ENCODE data around the gene RNF121.

RNF121 gene

GRCh38 chr11:71935338-71935925, 6.6 kb downstream of the RNF121 start:
- DNase-seq, result no peak

- no peak for DNase-seq
Measured at GRCh38 chr11:71936825-71937224, 8.0 kb downstream of the RNF121 start.

GRCh38 chr11:71937826-71938225, 9.0 kb downstream of the RNF121 start:
- DNase-seq, result no peak

DNA sequence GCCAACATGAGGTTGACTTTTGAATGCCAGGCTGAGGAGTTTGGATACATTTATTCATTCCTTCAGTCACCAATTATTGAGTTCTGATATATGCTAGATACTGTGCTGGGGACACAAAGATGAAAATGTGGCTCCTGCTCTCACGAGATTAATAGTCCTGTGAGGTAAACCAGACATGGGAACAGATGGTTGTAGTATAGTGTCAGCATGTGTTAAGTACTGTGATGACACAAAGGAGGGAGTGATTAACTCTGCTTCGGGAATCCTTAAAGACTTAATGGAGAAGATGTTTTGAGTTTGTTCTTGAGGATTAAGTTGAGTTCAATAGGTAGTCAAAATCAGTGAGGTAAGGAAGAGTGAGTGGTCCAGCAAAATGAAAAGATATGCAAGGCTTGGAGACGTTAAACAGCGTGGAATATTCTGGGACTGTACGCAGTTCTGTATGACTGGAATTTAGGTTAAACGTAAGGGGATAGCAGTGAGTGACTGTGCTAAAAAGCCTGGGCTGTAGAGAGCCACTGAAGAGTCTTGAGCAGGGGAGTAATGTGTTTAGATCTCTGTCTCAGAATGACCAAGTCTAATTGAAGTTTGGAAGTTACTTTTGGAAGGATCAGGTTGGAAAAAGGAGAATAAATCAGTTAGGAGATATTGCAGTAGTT, 11.8 kb downstream of the RNF121 start:
- no peak for DNase-seq

DNA sequence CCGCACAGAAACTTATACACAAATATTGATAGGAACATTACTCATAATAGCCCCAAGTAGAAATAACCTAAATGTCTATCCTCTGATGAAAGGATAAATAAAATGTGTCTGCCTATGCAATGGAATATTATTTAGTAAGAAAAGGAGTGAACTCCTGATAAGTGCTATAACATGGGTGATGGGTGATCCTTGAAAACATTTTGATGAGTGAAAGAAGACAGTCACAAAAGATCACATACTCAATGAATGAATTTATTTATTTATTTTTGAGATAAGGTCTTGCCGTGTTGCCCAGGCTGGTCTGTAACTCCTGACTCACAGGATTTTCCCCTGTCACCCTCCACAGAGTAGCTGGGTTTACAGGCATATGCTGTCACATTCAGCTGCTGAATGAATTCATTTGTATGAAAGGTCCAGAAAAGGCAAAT, 17.3 kb downstream of the RNF121 start:
- DNase-seq, result no peak

DNA sequence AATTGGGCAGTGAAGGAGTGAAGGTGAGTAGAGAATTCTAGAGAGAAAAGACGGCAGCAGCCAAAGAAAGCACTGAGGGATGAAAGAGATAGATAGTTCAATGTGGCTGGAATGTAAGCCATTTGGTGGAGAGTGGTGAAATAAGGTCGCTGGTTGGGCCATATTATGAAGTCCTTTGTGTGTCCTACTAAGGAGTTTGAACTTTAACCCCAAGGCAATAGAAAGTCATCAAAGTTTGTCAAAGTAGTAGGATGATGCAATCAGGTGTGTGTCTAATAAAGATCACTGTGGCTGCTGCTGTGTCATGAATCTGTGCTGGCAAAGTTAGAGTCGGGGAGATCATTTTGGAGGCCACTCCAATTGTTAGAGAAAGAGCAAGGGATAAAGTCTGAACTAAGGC, 18.7 kb downstream of the RNF121 start:
- DNase-seq, result no peak

DNA sequence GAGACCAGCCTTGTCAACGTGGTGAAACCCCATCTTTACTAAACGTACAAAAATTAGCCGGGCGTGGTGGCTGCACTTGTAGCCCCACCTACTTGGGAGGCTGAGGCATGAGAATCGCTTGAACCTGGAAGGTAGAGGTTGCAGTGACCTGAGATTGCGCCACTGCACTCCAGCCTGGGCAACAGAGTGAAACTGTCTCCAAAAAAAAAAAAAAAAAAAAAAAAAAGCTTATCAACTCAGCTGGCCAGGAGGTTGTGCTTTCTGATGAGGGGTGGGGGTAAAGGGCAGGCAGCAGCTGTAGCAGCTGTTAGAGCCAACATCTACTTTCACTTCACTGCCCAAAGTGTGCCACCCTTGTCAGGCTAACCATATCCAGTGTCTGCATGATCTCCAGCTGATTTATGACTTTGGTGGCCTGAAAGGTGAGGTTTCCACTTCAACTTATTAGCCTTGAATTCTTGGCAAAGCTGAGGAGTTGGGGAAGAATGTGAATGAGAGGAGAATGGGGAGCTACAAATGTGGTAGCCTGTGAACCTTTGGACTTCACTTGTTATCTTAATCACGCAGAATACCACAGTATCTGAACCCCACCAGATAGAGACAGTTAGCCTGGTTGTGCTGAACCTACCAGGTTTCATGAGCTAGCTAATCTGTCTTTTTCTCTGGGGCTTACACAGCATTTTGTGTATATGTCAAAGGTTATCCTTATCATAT, 19.6 kb downstream of the RNF121 start:
- DNase-seq, result no peak

DNA sequence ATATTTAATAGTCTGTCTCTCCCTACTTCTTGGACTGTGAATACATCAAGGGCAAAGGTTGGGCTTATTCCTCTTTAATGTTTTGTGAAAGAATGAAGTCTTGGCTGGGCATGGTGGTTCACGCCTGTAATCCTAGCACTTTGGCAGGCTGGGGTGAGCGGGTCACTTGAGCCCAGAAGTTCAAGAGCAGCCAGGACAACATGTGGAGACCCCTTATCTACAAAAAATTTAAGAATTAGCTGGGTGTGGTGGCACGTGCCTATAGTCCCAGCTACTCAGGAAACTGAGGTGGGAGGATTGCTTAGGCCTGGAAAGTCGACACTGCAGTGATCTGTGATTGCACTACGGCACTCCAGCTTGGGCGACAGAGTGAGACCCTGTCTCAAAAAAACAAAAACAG, 20.2 kb downstream of the RNF121 start:
- DNase-seq, result no peak

- DNase-seq, result no peak
Measured at GRCh38 chr11:71951741-71952310, 23.0 kb downstream of the RNF121 start.

DNA sequence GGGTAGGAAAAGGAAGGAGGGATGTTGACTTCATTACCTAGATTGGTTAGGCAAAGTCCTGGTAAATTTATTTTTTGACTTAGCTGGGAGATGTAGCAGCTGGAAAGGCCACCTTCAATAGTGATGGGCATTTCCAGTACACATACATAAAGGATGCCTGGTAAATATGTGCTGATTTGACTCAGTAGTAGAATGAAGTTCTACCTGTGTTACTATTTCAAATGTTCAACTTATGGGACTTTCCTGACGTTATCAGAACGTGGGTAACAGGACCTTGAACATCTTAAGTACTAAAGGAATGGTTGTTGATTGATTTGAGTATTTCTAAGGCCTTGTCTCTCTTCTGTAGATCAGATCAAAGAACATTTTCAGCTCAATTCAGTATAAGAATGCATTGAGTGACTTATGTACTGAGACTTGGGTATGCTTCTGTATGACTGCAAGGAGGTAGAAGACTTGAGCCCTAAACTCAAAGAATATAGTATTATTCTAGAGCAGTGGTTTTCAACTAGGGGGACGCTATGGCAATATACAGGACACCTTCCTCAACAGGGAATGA, 27.1 kb downstream of the RNF121 start:
- DNase-seq, result no peak

- no peak for DNase-seq
Measured at GRCh38 chr11:71962428-71963038, 33.7 kb downstream of the RNF121 start.

- DNase-seq, result no peak
Measured at GRCh38 chr11:71963468-71963867, 34.6 kb downstream of the RNF121 start.

DNA sequence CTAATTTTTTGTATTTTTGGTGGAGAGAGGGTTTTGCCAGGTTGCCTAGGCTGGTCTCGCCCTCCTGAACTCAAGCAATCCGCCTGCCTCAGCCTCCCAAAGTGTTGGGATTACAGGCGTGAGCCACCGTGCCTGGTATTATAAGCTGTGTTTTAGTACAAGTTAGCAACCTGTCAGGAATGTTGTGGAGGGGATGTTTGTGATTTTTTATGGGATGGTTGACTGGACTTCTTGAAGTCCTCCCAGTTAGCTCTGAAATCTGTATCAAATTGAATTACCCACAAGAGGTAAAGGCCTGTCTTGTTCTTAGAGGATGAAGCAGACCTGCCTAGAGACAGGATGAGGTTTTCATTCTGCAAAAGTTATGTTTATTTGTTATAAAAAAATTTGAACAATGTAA, 35.8 kb downstream of the RNF121 start:
- no peak for DNase-seq

DNA sequence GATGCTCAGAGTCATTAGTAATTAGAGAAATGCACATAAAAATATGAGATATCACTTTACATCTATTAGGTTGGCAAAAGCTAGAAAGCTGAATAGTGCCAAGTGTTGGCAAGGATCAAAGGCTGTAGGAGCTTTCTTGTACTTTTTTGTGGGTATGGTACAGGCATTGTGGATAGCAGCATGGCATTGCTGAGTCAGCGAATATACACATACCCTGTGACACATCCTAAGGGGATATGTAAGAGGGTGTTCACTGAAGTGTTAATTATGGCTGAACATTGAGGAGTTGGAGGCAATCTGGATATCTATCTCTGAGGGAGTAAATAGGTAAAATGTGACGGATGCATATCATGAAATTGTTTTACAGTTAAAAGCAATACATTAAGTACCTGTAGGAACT, 42.8 kb downstream of the RNF121 start:
- no peak for DNase-seq

GRCh38 chr11:71976551-71976950, 47.7 kb downstream of the RNF121 start:
- no peak for DNase-seq

- DNase-seq, result no peak
Measured at GRCh38 chr11:71977090-71977489, 48.2 kb downstream of the RNF121 start.

DNA sequence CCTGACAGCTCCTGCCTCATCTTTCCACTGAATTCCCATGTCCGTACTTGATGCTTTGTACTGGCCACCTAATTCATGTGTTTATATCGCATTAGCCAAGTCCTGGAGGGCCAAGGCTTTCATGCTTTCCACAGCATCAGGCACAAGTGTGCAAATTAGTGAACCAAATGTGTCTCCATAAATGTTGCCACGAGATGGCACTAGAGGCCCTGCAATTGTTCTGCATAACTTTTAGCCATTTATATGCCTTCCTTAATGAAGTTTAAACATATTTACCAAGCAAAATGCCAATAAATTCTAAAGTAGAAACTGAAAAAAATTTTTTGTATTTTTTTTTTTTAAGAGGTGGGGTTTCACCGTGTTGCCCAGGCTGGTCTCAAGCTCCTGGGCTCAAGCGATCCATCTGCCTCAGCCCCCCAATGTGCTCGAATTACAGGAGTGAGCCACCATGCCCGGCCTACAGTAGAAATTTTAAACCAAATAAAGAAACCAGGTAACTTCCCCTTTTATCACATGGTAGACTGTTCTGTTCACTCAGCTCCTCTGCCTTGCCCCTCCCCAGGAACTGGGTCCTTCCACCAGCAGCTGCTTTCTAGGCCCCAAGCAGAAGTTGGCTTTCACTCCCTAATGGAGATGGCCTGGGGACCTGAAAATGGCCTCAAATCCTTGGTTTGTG, 49.0 kb downstream of the RNF121 start:
- DNase-seq, result no peak

- no peak for DNase-seq
Measured at GRCh38 chr11:71979094-71979493, 50.2 kb downstream of the RNF121 start.

DNA sequence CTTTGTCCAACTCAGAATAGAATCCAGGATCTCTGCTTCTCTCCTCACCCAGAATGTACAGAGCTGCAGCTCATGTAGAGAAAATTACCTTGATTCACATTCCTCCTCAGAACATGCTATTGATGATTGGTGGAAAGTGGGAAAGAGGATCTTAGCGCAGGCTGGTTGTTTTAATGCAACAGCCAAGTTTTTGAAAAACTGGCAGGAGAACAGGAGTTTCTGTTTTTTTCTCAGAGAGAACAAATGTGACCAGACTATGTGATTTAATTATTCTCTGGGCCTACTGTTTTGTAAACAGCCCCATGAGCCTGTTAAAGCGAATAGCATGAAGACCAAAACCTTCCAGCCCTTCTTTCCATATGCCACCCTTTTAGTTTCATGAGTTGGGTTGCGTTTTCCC, 50.8 kb downstream of the RNF121 start:
- no peak for DNase-seq

DNA sequence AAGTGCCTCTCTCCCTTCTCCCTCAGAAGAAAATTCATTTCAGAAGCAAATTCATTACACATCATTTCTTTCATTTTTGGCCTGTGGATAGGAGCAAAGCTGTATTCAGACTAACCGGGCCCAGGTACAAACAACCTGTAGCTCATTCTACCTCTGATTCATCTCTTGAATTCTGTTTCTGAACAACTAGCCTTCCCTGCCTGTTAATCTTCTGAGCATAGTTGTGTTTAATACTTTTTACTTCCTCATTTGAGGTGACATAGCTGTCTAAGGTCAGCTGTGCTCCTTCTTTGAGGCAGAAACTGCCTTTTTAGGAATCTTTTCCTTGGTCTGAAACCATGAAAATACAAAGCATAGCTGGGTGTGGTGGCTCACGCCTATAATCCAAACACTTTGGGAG, 57.3 kb downstream of the RNF121 start:
- no peak for DNase-seq

DNA sequence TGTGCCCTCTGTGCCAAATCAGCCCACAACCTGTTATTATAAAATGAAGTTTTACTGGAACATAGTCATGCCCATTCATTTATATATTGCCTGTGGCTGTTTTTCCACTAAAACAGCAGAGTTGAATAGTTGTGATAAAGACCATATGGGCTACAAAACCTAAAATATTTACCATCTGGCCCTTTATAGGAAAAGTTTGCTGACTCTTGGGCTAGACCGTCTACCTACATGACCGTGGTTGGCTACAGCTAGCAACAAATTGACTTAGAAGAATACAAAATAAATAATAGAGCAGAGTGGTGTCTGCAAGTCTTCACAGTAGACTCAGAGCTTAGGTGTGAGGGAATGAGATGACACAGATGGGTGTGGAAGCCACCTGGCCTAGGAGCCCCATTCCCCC, 58.7 kb downstream of the RNF121 start:
- DNase-seq, result no peak

DNA sequence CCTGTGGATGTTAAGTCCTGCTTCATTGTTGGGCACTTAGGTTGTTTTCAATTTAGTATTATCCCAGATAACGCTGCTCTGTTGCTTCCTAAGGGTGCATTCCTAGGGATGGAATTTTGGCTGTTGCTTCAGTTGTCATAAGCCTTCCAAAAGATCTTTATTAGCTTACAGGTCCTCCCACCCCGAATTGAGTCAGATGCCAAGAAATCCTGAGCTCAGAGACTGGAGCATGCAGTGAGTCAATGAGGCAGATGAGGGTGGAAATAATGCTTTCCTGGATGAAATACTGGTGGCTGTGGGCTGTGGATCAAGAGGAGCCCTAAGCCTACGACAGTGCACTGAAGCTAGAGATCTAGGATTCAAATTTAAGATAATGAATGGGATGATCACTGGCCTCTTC, 59.2 kb downstream of the RNF121 start:
- no peak for DNase-seq

GRCh38 chr11:71990701-71991100, 61.9 kb downstream of the RNF121 start:
- no peak for DNase-seq

All from DMS153 (cell line).